Effector memory CD4-positive, alpha-beta T cell (primary cell): ENCODE results near the gene UBXN10.

Source experiments
- DNase-seq, 3 donors: peaks; one replicate each; pipeline ENCODE4 v3.0.0-alpha.2; 2020
- H3K27ac ChIP-seq: 2 replicates; pipeline ENCODE4 v1.7.0; 2013; ENCODE audit warnings: mild to moderate bottlenecking, low read length, moderate library complexity; ENCODE audit not compliant: insufficient read depth, poor library complexity, severe bottlenecking
- H3K27me3 ChIP-seq: replicated peaks from 2 replicates; pipeline ENCODE4 v1.7.0; 2013; ENCODE audit warnings: mild to moderate bottlenecking, low read length; ENCODE audit not compliant: insufficient read depth, control insufficient read depth, poor library complexity, severe bottlenecking
- H3K36me3 ChIP-seq: 2 replicates; pipeline ENCODE4 v1.7.0; 2013; ENCODE audit warnings: mild to moderate bottlenecking, low read length, moderate library complexity; ENCODE audit not compliant: control insufficient read depth, insufficient read depth
- H3K4me1 ChIP-seq: 2 replicates; pipeline ENCODE4 v1.7.0; 2013; ENCODE audit warnings: low read length, mild to moderate bottlenecking; ENCODE audit not compliant: control insufficient read depth, insufficient read depth, poor library complexity, severe bottlenecking
- H3K4me3 ChIP-seq: 2 replicates; pipeline ENCODE4 v1.7.0; 2013; ENCODE audit warnings: low read length, low read depth, mild to moderate bottlenecking; ENCODE audit not compliant: insufficient read depth, poor library complexity, severe bottlenecking
- H3K9me3 ChIP-seq: 2 replicates; pipeline ENCODE4 v1.7.0; 2013; ENCODE audit warnings: mild to moderate bottlenecking, low read length, moderate library complexity; ENCODE audit not compliant: control insufficient read depth

Gene UBXN10

DNA sequence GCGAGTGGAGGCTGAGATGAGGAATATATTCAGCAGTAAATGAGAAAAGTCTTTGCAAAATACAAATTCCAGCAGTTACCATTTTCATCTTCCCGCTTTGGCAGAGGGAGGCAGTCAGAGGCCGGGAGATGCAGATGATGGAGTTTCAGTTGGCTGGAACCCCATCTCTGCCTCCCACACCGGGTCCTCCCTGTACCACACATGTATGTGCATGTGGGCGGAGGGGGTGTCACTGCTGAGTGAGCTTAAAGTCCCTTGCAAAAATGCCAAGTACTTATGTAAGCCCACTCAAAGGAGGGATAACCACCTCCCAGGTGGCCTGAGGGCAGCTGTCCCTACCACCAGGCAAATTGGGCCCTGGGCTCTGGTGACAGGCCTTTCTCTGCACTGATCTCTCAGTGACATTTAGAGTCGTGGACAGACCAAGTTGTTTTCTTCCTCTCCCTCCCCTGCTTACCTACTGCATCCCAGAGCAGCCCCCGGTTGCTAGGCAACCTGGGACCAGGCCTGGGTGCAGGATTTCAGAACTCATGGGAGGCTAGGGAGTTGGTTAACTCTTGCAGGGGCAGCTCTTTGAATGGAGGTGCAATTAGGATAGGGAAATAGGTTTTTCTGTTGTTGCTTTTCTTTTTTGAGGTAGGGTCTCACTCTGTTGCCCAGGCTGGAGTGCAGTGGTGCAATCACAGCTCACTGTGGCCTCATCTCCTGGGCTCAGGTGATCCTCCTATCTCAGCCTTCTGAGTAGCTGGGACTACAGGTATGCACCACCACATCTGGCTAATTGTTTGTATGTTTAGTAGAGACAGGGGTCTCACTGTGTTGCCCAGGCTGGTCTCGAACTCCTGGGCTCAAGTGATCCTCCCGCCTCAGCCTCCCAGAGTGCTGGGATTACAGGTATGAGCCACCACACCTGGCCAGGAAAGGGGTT lies 17.1 kb upstream of the UBXN10 start:
- Histone ChIP-seq H3K27me3 (no peaks in the 10 kb centered on the region), H3K9me3 (no peaks in the 10 kb centered on the region), H3K4me1 (peaks cover 10% of the 10 kb centered on the region), H3K27ac (no peak overlapping the region), H3K4me3 (no peak overlapping the region), H3K36me3 (no peaks in the 10 kb centered on the region)
- no peak for DNase-seq

- H3K4me3 ChIP-seq, result no peak overlapping the region
- no peaks in the 10 kb centered on the region for H3K9me3 ChIP-seq
- no peak overlapping the region for H3K27ac ChIP-seq
- no peaks in the 10 kb centered on the region for H3K36me3 ChIP-seq
- H3K4me1 ChIP-seq, result peaks cover 10% of the 10 kb centered on the region
- no peaks in the 10 kb centered on the region for H3K27me3 ChIP-seq
- no peak for DNase-seq
Observed at GRCh38 chr1:20169932-20170331, 16.0 kb upstream of the UBXN10 start.

- H3K4me1 ChIP-seq, result peaks cover 10% of the 10 kb centered on the region
- no peak overlapping the region for H3K4me3 ChIP-seq
- DNase-seq, result no peak
- no peak overlapping the region for H3K27ac ChIP-seq
- no peaks in the 10 kb centered on the region for H3K36me3 ChIP-seq
- H3K9me3 ChIP-seq, result no peaks in the 10 kb centered on the region
- no peaks in the 10 kb centered on the region for H3K27me3 ChIP-seq
Observed at GRCh38 chr1:20172033-20172590, 13.8 kb upstream of the UBXN10 start.

DNA sequence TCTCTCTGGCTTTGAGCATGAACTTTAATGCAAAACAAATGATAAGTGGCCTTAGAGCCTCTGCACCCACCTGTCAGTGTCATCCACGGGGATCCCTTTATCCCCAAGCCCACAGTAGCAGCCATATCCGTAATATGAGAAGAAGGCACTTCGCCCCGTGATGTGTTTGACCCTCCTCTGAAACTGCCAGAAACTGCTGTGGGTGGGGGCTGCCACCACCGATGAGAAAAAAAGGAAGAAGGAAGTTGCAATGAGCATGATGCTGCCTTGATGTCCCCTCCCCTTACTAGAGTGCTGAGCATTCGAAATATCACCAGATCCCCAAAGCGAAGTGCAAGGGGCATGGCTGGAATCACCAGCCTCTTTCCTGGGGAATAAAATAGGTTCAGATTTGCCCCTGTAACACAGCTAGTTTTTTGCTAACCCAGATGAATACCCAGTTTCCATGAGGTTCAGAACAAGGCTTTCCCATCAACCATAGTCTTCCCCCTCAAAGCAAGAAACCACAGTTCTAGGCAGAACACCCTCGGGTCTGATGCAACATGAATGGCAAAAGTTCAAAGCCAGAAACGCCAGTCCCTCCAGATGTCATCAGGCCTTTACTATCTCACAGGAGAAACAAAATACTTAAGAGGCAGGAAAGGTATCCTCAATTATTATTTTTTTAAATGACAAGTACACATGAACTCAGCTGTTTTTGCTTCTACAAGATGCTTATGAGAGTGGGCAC lies 10.8 kb upstream of the UBXN10 start:
- no peak overlapping the region for H3K27ac ChIP-seq
- H3K4me3 ChIP-seq, result no peak overlapping the region
- no peaks in the 10 kb centered on the region for H3K36me3 ChIP-seq
- no peaks in the 10 kb centered on the region for H3K9me3 ChIP-seq
- H3K4me1 ChIP-seq, result peaks cover 10% of the 10 kb centered on the region
- H3K27me3 ChIP-seq, result no peaks in the 10 kb centered on the region
- no peak for DNase-seq

- no peaks in the 10 kb centered on the region for H3K9me3 ChIP-seq
- no peaks in the 10 kb centered on the region for H3K4me1 ChIP-seq
- H3K36me3 ChIP-seq, result no peaks in the 10 kb centered on the region
- H3K4me3 ChIP-seq, result no peak overlapping the region
- no peak for DNase-seq
- no peak overlapping the region for H3K27ac ChIP-seq
- no peaks in the 10 kb centered on the region for H3K27me3 ChIP-seq
Observed at GRCh38 chr1:20178634-20179370, 7.1 kb upstream of the UBXN10 start.

DNA sequence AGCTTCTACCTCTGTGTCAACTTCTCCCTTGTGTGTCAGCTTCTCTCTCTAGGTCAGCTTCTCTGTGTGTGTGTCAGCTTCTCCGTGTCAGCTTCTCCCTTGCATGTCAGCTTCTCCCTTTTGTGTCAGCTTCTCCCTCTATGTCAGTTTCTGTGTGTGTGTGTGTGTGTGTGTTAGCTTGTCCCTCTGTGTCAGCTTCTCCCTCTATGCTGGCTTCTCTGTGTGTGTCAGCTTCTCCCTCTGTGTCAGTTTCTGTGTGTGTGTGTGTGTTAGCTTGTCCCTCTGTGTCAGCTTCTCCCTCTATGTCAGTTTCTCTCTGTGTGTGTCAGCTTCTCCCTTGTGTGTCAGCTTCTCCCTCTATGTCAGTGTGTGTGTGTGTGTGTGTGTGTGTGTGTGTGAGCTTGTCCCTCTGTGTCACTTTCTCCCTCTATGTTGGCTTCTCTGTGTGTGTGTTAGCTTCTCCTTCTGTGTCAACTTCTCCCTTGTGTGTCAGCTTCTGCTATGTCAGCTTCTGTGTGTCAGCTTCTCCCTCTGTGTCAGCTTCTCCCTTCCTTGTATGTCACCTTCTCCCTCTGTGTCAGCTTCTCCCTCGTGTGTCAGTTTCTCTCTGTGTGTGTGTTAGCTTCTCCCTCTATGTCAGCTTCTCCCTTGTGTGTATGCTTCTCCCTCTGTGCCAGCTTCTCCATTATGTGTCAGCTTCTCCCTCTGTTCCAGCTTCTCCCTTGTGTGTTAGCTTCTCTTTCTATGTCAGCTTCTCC lies 6.3 kb upstream of the UBXN10 start:
- H3K36me3 ChIP-seq, result no peaks in the 10 kb centered on the region
- no peak overlapping the region for H3K4me3 ChIP-seq
- no peaks in the 10 kb centered on the region for H3K9me3 ChIP-seq
- no peaks in the 10 kb centered on the region for H3K4me1 ChIP-seq
- no peak for DNase-seq
- no peaks in the 10 kb centered on the region for H3K27me3 ChIP-seq
- H3K27ac ChIP-seq, result no peak overlapping the region

DNA sequence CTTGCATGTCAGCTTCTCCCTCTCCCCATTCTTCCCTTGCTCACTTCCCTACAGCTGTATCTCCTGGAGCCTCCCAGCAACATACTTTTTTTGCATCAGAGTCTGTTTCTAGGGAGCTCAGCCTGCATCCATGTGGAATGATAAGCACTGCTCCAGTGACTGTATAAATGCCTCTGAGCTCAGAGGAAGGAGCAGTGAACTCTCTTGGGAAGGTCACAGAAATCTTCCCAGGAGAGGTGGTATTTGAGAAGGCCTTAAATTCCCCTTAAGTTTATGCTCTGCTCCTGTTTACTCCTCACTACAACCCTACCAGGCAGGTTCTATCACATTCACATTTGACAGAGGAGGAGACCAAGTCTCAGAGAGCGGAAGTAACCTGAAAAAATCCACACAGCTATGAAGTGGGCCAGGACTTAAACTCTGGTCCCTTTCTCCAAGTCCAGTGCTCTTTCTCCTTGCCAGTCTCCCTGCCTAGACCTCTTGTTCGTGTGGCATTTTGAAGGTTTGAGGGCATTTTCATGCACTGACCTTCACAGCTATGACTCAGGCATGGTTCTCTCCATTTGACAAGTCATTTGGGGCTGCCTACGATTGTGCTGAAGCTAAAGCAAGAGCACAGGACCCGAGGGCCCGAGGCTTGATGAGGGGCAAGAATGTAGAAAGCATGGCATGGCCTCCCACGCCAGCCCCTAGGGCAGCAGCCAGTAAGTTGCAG lies 5.6 kb upstream of the UBXN10 start:
- Histone ChIP-seq H3K4me1 (peaks cover 7% of the 10 kb centered on the region), H3K36me3 (no peaks in the 10 kb centered on the region), H3K9me3 (no peaks in the 10 kb centered on the region), H3K27ac (no peak overlapping the region), H3K4me3 (no peak overlapping the region), H3K27me3 (no peaks in the 10 kb centered on the region)
- DNase-seq, result no peak

DNA sequence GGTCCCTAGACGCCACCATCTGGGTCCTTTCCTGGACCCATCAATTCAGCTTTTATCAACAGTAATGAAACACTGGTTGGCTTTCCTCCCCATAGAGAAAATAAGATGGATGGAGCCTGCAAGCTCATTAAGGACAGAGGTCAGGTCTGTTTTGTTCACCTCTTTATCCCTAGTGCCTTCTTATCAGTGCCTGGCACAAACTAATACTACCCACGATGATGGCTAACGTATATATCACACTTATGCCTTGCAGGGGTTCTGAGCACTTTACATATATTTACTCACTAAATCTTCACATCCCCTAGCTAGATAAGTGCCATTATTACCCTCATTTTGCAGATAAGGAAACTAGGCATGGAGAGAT lies 5.1 kb upstream of the UBXN10 start:
- H3K27me3 ChIP-seq, result no peaks in the 10 kb centered on the region
- H3K9me3 ChIP-seq, result no peaks in the 10 kb centered on the region
- H3K4me3 ChIP-seq, result no peak overlapping the region
- no peak for DNase-seq
- peaks cover 11% of the 10 kb centered on the region for H3K4me1 ChIP-seq
- H3K27ac ChIP-seq, result no peak overlapping the region
- no peaks in the 10 kb centered on the region for H3K36me3 ChIP-seq

DNA sequence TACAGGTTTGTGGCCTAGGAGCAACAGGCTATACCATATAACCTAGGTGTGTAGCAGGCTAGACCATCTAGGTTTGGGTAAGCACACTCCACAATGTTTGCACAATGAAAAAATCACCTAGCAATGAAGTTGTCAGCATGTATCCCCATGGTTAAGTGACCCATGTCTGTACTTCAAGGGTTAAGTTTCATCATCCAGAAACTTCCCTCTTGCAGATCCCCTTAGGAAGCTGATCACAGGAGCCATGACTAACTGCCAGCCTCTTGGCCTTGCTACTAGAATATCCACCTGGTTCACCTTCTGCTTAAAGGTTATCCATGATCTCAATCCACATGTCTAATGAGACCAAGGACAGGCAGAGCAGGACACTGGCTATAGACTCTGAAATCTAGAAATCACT lies 3.5 kb upstream of the UBXN10 start:
- Histone ChIP-seq H3K4me1 (peaks cover 24% of the 10 kb centered on the region), H3K36me3 (no peaks in the 10 kb centered on the region), H3K27ac (no peak overlapping the region), H3K9me3 (no peaks in the 10 kb centered on the region), H3K27me3 (no peaks in the 10 kb centered on the region), H3K4me3 (no peak overlapping the region)
- DNase-seq, result no peak
